Measurements from ENCODE around the gene NECTIN4.

DNA sequence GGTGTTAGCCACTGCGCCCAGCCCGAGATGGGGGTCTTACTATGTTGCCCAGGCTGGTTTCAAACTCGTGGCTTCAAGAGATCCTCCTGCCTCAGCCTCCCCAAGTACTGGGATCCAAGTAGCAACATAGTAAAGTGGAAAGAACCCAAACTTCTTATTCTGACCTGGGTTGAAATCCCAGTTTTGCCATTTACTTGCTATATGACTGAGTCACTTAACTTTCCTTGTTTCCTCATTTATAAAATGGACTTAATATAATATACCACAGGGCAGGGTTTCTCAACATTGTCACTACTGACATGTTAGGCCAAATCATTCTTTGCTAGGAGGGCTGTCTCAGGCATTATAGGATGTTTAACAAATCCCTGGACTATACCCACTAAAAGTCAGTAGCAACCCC is 21.8 kb upstream of the NECTIN4 start:
- TF ChIP-seq POLR2A (IDR thresholded peaks at IDR 0.05), result no peak
- TF ChIP-seq CTCF (IDR thresholded peaks at IDR 0.05), result no peak

Measured in esophagus squamous epithelium (tissue), 4 donors.